Measurements from ENCODE around the gene FBXW9.

DNA sequence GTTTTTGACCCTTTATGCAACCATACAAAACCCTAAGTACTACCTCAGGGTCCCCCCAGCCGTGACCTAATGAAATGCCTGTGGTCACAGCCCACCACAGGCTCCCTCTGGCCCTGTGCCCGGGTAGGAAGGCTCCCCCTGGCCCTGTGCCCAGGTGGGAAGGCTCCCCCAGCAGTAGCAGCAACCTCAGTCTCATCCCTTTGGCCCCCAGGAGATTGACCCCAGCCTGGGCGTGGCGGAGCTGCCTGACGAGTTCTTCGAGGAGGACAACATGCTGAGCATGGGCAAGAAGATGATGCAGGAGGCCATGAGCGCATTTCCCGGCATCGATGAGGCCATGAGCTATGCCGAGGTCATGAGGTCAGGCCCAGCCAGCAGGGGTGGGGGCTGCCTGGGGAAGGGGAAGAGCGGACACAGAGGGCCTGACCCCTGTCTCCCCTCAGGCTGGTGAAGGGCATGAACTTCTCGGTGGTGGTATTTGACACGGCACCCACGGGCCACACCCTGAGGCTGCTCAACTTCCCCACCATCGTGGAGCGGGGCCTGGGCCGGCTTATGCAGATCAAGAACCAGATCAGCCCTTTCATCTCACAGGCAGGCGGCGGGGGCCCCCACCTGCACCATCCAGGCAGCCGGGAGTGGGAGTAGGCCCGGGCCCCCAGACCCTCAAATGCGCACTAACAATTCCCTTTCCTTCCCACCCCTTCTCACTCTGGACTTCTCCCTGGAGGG lies 48.9 kb upstream of the FBXW9 start:
- no peak for TF ChIP-seq CTCF (IDR thresholded peaks at IDR 0.05; ENCODE audit: low read depth, low read length)
- no peak for TF ChIP-seq POLR2A (IDR thresholded peaks at IDR 0.05; ENCODE audit: extremely low read depth, insufficient read length)
